Right cardiac atrium (tissue), 5 donors: ENCODE results near the gene MAPK8IP1. TPM values are rescaled to one million over a fixed set of nuclear protein-coding genes. Genes with fewer than 3 reads are reported as not detected.

Source experiments
- ATAC-seq, 2 donors: fragments of 200-7000 bp; cut with Tn5 transposase; one replicate each; pipeline versions ENCODE4 v1.8.0 to v1.9.1; 2020; ENCODE audit warnings: moderate library complexity in 2 of 2, mild to moderate bottlenecking in 1 of 2
- DNase-seq, 3 donors: peaks; one replicate each; pipeline ENCODE4 v3.0.0-alpha.2; 2020
- H3K27ac ChIP-seq: one replicate; pipeline ENCODE4 v1.5.1; 2013; ENCODE audit warnings: mild to moderate bottlenecking, low read length, control low read depth, moderate library complexity
- H3K27me3 ChIP-seq: one replicate; pipeline ENCODE4 v1.6.1; 2013; ENCODE audit not compliant: control insufficient read depth, insufficient read depth
- H3K4me1 ChIP-seq: one replicate; pipeline ENCODE4 v1.6.1; 2013; ENCODE audit warnings: low read length; ENCODE audit not compliant: control insufficient read depth, insufficient read depth
- H3K4me3 ChIP-seq: one replicate; pipeline ENCODE4 v1.5.1; 2013; ENCODE audit warnings: low read length, control low read depth
- H3K9me3 ChIP-seq: one replicate; pipeline ENCODE4 v1.6.1; 2013; ENCODE audit warnings: low read length; ENCODE audit not compliant: control insufficient read depth
- WGBS: extraction: QIAGEN DNeasy Blood & Tissue Kit; methylation state at CpG from one replicate; pipeline ENCODE4 v1.1.7; 2013; 5-methylcytosine and 5-hydroxymethylcytosine counted together
- intact Hi-C, 4 donors: fragments of 100-400 bp; cut with DNase I; formaldehyde crosslinking; loops; one replicate each; pipeline versions ENCODE4 v1.11.0 to v1.14.0; 2022 to 2023
- polyA plus RNA-seq: library from polyadenylated mRNA; stranded (reverse); fragments of 200-250 nt; gene quantifications from one replicate; pipeline ENCODE4 v1.2.3, GENCODE V29; 2013
- total RNA-seq, 4 donors: library from RNA; stranded (reverse); fragmentation: NEBNext Ultra II Directional; extraction: Animal tissue kit (Norgen Biotek cat#: 25700); gene quantifications; one replicate each; pipeline ENCODE4 v1.2.1, GENCODE V29; 2021
- donor health status: healthy with polysubstance abuse.
- donor health status: DM: no; HTN: yes; CAD: no.
- donor health status: DM: no; HTN: no; CAD: no.
- donor health status: DM: no; HTN: yes; CAD: no; lungs with severe emphysema.
- donor health status: DM: yes; HTN: yes; CAD: no.

Gene MAPK8IP1
- total and polyA plus RNA-seq, 5 donors, result 5.8 to 7.4 (median 6.3) TPM

GRCh38 chr11:45936511-45937054 is 51.1 kb downstream of the MAPK8IP1 start:
- 67% methylated on average over 4 of the region's 4 CpGs for WGBS

DNA sequence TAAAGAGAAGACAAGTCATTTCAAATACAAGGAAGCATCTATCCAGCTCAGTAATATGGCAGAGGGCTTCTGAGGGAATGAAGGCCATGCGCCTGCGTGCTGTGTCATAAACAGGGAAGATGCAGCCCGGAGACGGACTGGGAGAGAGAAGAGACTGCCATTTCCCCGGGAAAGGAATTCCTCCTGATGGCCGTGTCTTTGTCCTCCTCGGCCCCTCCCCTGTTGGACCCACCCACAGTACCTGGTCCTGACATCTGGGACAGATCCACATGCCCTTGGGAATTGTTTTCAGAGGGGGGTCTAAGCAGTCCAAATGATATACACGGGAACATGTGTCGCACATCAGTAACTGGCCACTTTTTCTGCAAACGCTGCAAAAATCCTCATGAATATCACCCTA is 52.5 kb downstream of the MAPK8IP1 start:
- Histone ChIP-seq H3K4me3 (no peak overlapping the region), H3K27me3 (no peaks in the 10 kb centered on the region), H3K27ac (no peak overlapping the region), H3K4me1 (no peaks in the 10 kb centered on the region), H3K9me3 (no peaks in the 10 kb centered on the region)
- intact Hi-C loops, result no loop called here
- ATAC-seq (no peak), DNase-seq (no peak)
- 92% methylated on average over 10 of the region's 10 CpGs for WGBS

More at GRCh38 chr11:45936511-45937054, 51.1 kb downstream of the MAPK8IP1 start:
- Histone ChIP-seq H3K27ac (no peak overlapping the region), H3K4me3 (no peak overlapping the region), H3K27me3 (no peaks in the 10 kb centered on the region), H3K4me1 (no peaks in the 10 kb centered on the region), H3K9me3 (no peaks in the 10 kb centered on the region)
- ATAC-seq, result no peak
- no peak for DNase-seq
- intact Hi-C loops, result no loop called here

DNA sequence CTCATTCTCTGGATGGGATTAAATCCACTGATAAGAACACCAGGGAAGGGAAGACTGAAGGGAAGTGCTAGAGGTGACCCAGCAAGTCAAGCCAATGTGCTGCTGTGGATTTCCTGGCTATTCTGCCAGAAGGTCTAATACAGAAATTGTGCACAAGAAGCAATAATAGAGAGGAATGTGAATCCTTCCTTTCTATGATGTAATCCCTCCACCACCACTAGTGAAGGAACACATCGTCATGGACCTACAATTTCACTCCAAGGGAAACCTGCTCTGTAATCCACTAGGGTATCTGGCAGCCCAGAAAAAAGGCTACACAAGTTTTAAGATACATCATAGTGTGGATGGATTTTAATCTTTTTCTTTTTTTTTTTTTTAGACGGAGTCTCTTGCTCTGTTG is 54.4 kb downstream of the MAPK8IP1 start:
- no peaks in the 10 kb centered on the region for H3K9me3 ChIP-seq
- H3K4me1 ChIP-seq, result no peaks in the 10 kb centered on the region
- DNase-seq (no peak), ATAC-seq (no peak)
- 73% methylated on average over 2 of the region's 2 CpGs for WGBS
- no peak overlapping the region for H3K27ac ChIP-seq
- no peak overlapping the region for H3K4me3 ChIP-seq
- intact Hi-C loops, result no loop called here
- H3K27me3 ChIP-seq, result no peaks in the 10 kb centered on the region

DNA sequence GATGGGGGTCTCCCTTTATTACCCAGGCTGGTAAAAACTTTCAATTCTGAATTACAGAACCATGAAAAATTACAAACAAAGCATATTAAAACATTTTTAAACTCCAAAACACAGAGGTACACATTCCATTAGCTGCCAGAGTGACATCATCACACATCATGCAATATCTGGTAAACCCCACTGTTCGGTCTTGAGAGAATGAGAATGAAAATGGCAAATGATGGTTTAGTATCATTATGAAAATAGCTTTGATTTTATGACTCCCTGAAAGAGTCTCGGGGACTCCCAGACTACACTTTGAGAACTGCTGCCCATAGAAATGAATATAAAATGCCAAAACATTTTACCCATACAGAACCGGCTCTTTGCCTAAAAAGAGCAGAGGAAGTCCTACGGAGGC is 55.8 kb downstream of the MAPK8IP1 start:
- intact Hi-C loops, result no loop called here
- H3K9me3 ChIP-seq, result no peaks in the 10 kb centered on the region
- ATAC-seq, result no peak
- 92% methylated on average over 4 of the region's 4 CpGs for WGBS
- no peak overlapping the region for H3K4me3 ChIP-seq
- H3K4me1 ChIP-seq, result no peaks in the 10 kb centered on the region
- H3K27me3 ChIP-seq, result no peaks in the 10 kb centered on the region
- no peak for DNase-seq
- no peak overlapping the region for H3K27ac ChIP-seq

- H3K27me3 ChIP-seq, result no peaks in the 10 kb centered on the region
- H3K9me3 ChIP-seq, result no peaks in the 10 kb centered on the region
- intact Hi-C loops, result no loop called here
- ATAC-seq, result no peak
- no peak overlapping the region for H3K27ac ChIP-seq
- no peak for DNase-seq
- H3K4me3 ChIP-seq, result no peak overlapping the region
- H3K4me1 ChIP-seq, result no peaks in the 10 kb centered on the region
- WGBS, result 95% methylated on average over 4 of the region's 4 CpGs
Observed at GRCh38 chr11:45942381-45942780, 56.9 kb downstream of the MAPK8IP1 start.

DNA sequence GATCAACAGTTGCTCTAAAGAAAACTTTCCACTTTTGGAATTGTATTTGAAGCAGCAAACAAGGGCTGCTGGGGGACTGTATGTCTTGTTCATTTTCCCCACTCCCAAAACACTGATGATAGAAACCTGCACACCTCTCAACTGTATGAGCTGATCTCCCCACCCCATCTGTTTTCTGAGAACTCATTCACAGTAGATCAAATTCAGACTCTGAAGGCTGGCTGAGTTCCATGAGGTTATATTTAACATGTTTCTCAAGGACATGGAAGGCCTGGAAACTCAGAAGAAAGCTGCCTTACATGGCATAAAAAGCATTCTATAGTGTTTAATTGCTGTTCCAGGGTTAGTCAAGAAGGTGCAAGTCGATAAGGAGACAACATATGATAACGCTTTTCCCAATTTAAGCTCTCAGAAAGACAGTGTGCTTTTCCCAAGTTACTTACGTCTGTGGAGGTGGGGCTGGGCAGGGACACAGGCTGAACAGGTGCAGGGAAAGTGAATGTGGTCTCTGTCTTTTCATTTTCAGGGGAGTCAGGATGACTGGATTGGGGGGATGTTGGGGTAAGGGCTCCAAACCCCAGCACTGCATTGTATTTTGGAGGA is 60.0 kb downstream of the MAPK8IP1 start:
- WGBS, result 67% methylated on average over 3 of the region's 3 CpGs
- DNase-seq, result no peak
- Histone ChIP-seq H3K27ac (no peak overlapping the region), H3K4me1 (no peaks in the 10 kb centered on the region), H3K27me3 (no peaks in the 10 kb centered on the region), H3K4me3 (no peak overlapping the region), H3K9me3 (no peaks in the 10 kb centered on the region)
- no peak for ATAC-seq
- intact Hi-C loops, result no loop called here

GRCh38 chr11:45947885-45948284 is 62.4 kb downstream of the MAPK8IP1 start:
- no peak for DNase-seq
- Histone ChIP-seq H3K27me3 (no peaks in the 10 kb centered on the region), H3K27ac (no peak overlapping the region), H3K4me3 (no peak overlapping the region), H3K9me3 (no peaks in the 10 kb centered on the region), H3K4me1 (no peaks in the 10 kb centered on the region)
- intact Hi-C loops, result no loop called here
- no peak for ATAC-seq
- WGBS, result 98% methylated on average over 1 of the region's 1 CpG

GRCh38 chr11:45948356-45948755 is 62.9 kb downstream of the MAPK8IP1 start:
- DNase-seq, result no peak
- Histone ChIP-seq H3K4me3 (no peak overlapping the region), H3K4me1 (no peaks in the 10 kb centered on the region), H3K9me3 (no peaks in the 10 kb centered on the region), H3K27ac (no peak overlapping the region), H3K27me3 (no peaks in the 10 kb centered on the region)
- ATAC-seq, result no peak
- intact Hi-C loops, result no loop called here
- 95% methylated on average over 3 of the region's 3 CpGs for WGBS

GRCh38 chr11:45949992-45950407 is 64.5 kb downstream of the MAPK8IP1 start:
- peak in 1 of 3 donors; percentile 40 for DNase-seq
- intact Hi-C loops, result no loop called here
- WGBS, result 84% methylated on average over 1 of the region's 1 CpG
- Histone ChIP-seq H3K27ac (no peak overlapping the region), H3K9me3 (no peaks in the 10 kb centered on the region), H3K4me3 (no peak overlapping the region), H3K4me1 (no peaks in the 10 kb centered on the region), H3K27me3 (no peaks in the 10 kb centered on the region)
- ATAC-seq, result no peak

Other genes starting within 250 kb of the MAPK8IP1 start
- gene CHST1, start 220.0 kb upstream of the MAPK8IP1 start, total RNA-seq, result 1 to 10 TPM; 2.4 to 7.0 (median 3.3) TPM
- gene CHST1, start 220.0 kb upstream of the MAPK8IP1 start, polyA plus RNA-seq, result 2.7 TPM
- gene SLC35C1, start 80.5 kb upstream of the MAPK8IP1 start, total RNA-seq, result 10 to 100 TPM in 1 of 4 donors, 1 to 10 TPM in 3; 7.6 to 11.4 (median 9.0) TPM
- 7.3 TPM for gene SLC35C1, start 80.5 kb upstream of the MAPK8IP1 start, polyA plus RNA-seq
- 10 to 100 TPM; 67.7 to 82.1 (median 74.4) TPM for gene CRY2, start 38.2 kb upstream of the MAPK8IP1 start, total RNA-seq
- 34.3 TPM for gene CRY2, start 38.2 kb upstream of the MAPK8IP1 start, polyA plus RNA-seq
- under 1 TPM in 3 of 4 donors, not detected in 1; 0.42 to 0.68 (median 0.50) TPM for gene FREY1, start 21.6 kb downstream of the MAPK8IP1 start, total RNA-seq
- 0.18 TPM for gene FREY1, start 21.6 kb downstream of the MAPK8IP1 start, polyA plus RNA-seq
- 10 to 100 TPM; 14.3 to 17.7 (median 15.9) TPM for gene PEX16, start 32.2 kb downstream of the MAPK8IP1 start, total RNA-seq
- 16.7 TPM for gene PEX16, start 32.2 kb downstream of the MAPK8IP1 start, polyA plus RNA-seq
- under 1 TPM in 3 of 4 donors, not detected in 1; 0.18 to 0.48 (median 0.20) TPM for gene LARGE2, start 37.0 kb downstream of the MAPK8IP1 start, total RNA-seq
- 0.32 TPM for gene LARGE2, start 37.0 kb downstream of the MAPK8IP1 start, polyA plus RNA-seq
- gene PHF21A, start 235.8 kb downstream of the MAPK8IP1 start, total RNA-seq, result 10 to 100 TPM; 50.5 to 57.3 (median 52.2) TPM
- gene PHF21A, start 235.8 kb downstream of the MAPK8IP1 start, polyA plus RNA-seq, result 23.6 TPM